HAP-1 (cell line): ENCODE results near the gene MNX1.

Experiments
- DNase-seq, 2 experiments: peaks; one replicate each; pipeline ENCODE4 v3.0.0-alpha.2; 2016 to 2020; ENCODE audit warnings: low spot score in 2 of 2
- H3K27me3 ChIP-seq: fragments of 250-450 bp; sonication (Bioruptor Pico); 2 replicates; pipeline ENCODE4 v1.5.1; 2020; ENCODE audit warnings: low read depth, mild to moderate bottlenecking, moderate library complexity
- H3K36me3 ChIP-seq: fragments of 250-450 bp; sonication (Bioruptor Pico); replicated peaks from 2 replicates; pipeline ENCODE4 v1.5.1; 2020; ENCODE audit warnings: mild to moderate bottlenecking
- H3K4me1 ChIP-seq: fragments of 250-450 bp; sonication (Bioruptor Pico); 2 replicates; pipeline ENCODE4 v1.5.1; 2020; ENCODE audit warnings: mild to moderate bottlenecking
- H3K4me3 ChIP-seq: fragments of 250-450 bp; sonication (Bioruptor Pico); 2 replicates; pipeline ENCODE4 v1.5.1; 2020; ENCODE audit warnings: mild to moderate bottlenecking, moderate library complexity
- H3K9me3 ChIP-seq: fragments of 250-450 bp; sonication (Bioruptor Pico); 2 replicates; pipeline ENCODE4 v1.5.1; 2020; ENCODE audit warnings: mild to moderate bottlenecking, moderate library complexity
- in situ Hi-C: fragments of 300-500 bp; cut with MboI; formaldehyde crosslinking; loops from 3 replicates; pipeline ENCODE4 v1.14.3; 2020; ENCODE audit warnings: low sequenced_read_pairs, inconsistent platforms, mixed read lengths

MNX1 gene

GRCh38 chr7:157010588-157011332 lies at the start of gene MNX1:
Gene MNX1 (minus strand): TSS chr7:157010663. CDS start chr7:157010350, 313 bp downstream.
- Histone ChIP-seq H3K27me3 (no peaks in the 10 kb centered on the region), H3K36me3 (no peaks in the 10 kb centered on the region), H3K4me3 (peak within 1 kb of the TSS; percentile 82), H3K9me3 (no peaks in the 10 kb centered on the region), H3K4me1 (peaks cover 18% of the 10 kb centered on the region)
- peak; percentile 88 to 95 for DNase-seq
- in situ Hi-C loops, result no loop called here

GRCh38 chr7:157059534-157059933 lies 49.1 kb upstream of the MNX1 start:
- Histone ChIP-seq H3K36me3 (no peaks in the 10 kb centered on the region), H3K4me3 (no peak overlapping the region), H3K4me1 (no peaks in the 10 kb centered on the region), H3K27me3 (no peaks in the 10 kb centered on the region), H3K9me3 (no peaks in the 10 kb centered on the region)
- in situ Hi-C loops, result no loop called here
- DNase-seq, result no peak

- Histone ChIP-seq H3K4me1 (no peaks in the 10 kb centered on the region), H3K36me3 (no peaks in the 10 kb centered on the region), H3K9me3 (no peaks in the 10 kb centered on the region), H3K27me3 (no peaks in the 10 kb centered on the region), H3K4me3 (no peak overlapping the region)
- no peak for DNase-seq
- in situ Hi-C loops, result no loop called here
Measured at GRCh38 chr7:157058701-157059100, 48.2 kb upstream of the MNX1 start.

- Histone ChIP-seq H3K27me3 (no peaks in the 10 kb centered on the region), H3K4me1 (no peaks in the 10 kb centered on the region), H3K36me3 (no peaks in the 10 kb centered on the region), H3K9me3 (no peaks in the 10 kb centered on the region), H3K4me3 (no peak overlapping the region)
- no peak for DNase-seq
- in situ Hi-C loops, result no loop called here
Measured at GRCh38 chr7:157058068-157058467, 47.6 kb upstream of the MNX1 start.

DNA sequence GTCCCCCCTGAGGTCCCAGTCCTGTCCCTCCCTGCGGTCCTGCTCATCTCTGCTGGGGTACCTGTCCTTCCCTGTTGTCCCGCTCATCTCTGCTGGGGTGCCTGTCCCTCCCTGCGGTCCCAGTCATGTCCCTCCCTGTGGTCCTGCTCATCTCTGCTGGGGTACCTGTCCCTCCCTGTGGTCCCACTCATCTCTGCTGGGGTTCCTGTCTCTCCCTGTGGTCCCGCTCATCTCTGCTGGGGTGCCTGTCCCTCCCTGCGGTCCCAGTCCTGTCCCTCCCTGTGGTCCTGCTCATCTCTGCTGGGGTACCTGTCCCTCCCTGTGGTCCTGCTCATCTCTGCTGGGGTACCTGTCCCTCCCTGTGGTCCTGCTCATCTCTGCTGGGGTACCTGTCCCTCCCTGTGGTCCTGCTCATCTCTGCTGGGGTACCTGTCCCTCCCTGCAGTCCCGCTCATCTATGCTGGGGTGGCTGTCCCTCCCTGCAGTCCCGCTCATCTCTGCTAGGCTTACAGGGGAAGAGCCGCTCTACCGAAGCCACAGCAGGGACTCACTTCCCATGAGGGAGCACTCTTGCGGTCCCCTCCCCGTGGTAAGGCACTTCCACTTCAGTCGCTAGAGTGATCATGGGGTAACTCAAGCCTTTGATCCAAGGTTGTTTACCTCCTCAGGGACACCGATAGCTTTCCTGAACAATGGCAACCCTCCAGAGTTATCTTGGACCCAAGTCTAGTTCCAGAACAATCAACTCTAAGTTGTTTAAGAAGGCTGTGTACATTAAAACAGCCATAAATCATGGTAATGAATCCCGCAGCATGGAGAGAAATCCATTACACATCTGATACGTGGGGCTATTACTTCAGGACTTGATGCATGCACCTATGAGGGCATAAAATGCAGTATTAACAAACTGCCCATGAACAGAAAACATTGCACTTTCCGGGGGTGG lies 46.8 kb upstream of the MNX1 start:
- in situ Hi-C loops, result no loop called here
- H3K9me3 ChIP-seq, result no peaks in the 10 kb centered on the region

GRCh38 chr7:157056246-157056645 lies 45.8 kb upstream of the MNX1 start:
- no peak overlapping the region for H3K4me3 ChIP-seq

More for the DNA sequence above, 46.8 kb upstream of the MNX1 start:
- no peaks in the 10 kb centered on the region for H3K36me3 ChIP-seq
- no peaks in the 10 kb centered on the region; the same call in 1 of the 2 replicates for H3K27me3 ChIP-seq
- H3K4me3 ChIP-seq, result no peak overlapping the region
- no peak for DNase-seq
- no peaks in the 10 kb centered on the region for H3K4me1 ChIP-seq

GRCh38 chr7:157054927-157055326 lies 44.5 kb upstream of the MNX1 start:
- Histone ChIP-seq H3K27me3 (no peaks in the 10 kb centered on the region; the same call in 1 of the 2 replicates), H3K36me3 (no peaks in the 10 kb centered on the region), H3K4me1 (no peaks in the 10 kb centered on the region), H3K4me3 (no peak overlapping the region), H3K9me3 (no peaks in the 10 kb centered on the region)
- in situ Hi-C loops, result no loop called here
- no peak for DNase-seq

More at GRCh38 chr7:157056246-157056645, 45.8 kb upstream of the MNX1 start:
- peak in 1 of 2 experiments; percentile 15 for DNase-seq
- in situ Hi-C loops, result no loop called here
- H3K9me3 ChIP-seq, result no peaks in the 10 kb centered on the region
- H3K4me1 ChIP-seq, result no peaks in the 10 kb centered on the region
- H3K36me3 ChIP-seq, result no peaks in the 10 kb centered on the region
- H3K27me3 ChIP-seq, result no peaks in the 10 kb centered on the region; the same call in 1 of the 2 replicates

DNA sequence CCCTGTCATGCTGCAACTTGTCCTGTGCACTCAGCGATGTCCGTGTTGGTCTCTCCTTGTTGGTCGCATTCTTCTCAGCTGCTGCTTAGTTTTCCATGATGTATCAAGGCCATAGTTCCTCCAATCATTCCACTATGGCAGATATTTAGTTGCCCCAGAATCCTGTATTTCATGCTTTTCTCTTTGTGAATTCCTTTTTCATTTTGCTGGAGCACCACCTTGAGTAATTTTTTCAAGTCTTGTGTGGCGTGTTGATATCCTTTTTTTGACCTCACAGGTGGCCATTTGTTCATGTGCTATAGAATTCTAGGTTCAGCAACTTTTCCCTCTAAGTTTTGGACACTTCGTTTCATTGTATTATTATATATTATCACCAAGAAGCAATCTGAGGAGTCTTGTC lies 42.7 kb upstream of the MNX1 start:
- in situ Hi-C loops, result no loop called here

DNA sequence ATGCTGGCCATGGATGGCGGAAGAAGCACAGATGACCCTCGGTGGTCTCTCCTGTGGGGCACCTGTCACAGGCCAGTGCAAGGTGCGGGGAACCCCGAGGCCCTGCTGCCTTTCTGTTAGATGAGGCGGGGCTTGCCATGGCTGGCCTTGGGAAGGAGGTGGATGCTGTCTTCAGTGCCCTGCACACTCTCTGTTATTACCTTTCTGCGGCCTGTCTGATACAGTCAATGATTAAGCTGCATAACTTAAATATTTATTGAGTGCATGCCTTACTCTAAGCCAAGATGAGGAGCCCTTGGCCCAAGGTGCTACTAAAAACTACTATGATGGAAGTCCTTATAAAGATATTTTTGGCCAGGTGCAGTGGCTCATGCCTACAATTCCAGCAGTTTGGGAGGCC lies 36.7 kb upstream of the MNX1 start:
- H3K36me3 ChIP-seq, result no peaks in the 10 kb centered on the region
- no peaks in the 10 kb centered on the region for H3K27me3 ChIP-seq
- in situ Hi-C loops, result no loop called here
- DNase-seq, result no peak
- H3K4me1 ChIP-seq, result no peaks in the 10 kb centered on the region
- no peaks in the 10 kb centered on the region for H3K9me3 ChIP-seq
- no peak overlapping the region for H3K4me3 ChIP-seq

More for the DNA sequence above, 42.7 kb upstream of the MNX1 start:
- no peak for DNase-seq
- no peaks in the 10 kb centered on the region for H3K36me3 ChIP-seq
- H3K4me1 ChIP-seq, result no peaks in the 10 kb centered on the region
- no peaks in the 10 kb centered on the region; the same call in 1 of the 2 replicates for H3K27me3 ChIP-seq
- no peak overlapping the region for H3K4me3 ChIP-seq
- H3K9me3 ChIP-seq, result no peaks in the 10 kb centered on the region

- in situ Hi-C loops, result no loop called here
- no peaks in the 10 kb centered on the region for H3K27me3 ChIP-seq
- H3K4me3 ChIP-seq, result no peak overlapping the region
- H3K36me3 ChIP-seq, result no peaks in the 10 kb centered on the region
- no peaks in the 10 kb centered on the region for H3K4me1 ChIP-seq
- H3K9me3 ChIP-seq, result no peaks in the 10 kb centered on the region
- no peak for DNase-seq
Measured at GRCh38 chr7:157046681-157047080, 36.2 kb upstream of the MNX1 start.

DNA sequence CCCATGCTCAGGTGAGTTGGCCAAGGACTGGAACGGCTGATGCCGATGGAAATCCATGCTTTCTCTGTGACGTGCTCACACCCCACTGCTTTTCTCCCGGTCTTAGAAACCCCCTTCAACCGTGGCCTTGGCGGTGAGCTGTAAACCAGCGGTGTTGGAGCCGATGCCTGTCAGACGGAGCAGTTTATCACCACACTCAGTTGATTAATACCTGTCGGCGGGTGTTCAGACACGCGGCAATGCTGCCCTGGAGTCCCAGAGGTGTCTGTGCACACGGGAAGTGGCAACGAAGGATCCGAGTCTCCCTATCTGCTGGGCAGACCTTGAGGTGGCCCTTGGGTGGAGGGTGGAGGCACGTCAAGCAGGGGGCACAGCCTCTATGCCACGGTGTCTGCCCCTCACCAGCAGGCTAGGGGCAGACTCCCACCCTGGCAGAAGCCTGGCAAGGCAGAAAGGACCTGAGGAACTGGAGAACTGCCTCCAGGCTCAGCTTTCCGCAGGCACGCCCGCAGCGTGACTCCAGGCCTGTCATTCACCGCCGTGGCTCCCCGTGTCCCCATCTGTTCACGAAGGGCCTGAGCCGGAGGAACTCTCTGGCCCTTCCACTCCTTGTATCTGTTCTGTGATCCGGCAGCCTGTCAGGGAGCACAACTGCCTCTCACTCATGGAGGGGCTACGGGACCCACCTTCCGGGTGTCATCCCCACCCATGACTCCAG lies 34.6 kb upstream of the MNX1 start:
- no peaks in the 10 kb centered on the region for H3K27me3 ChIP-seq
- in situ Hi-C loops, result no loop called here
- no peaks in the 10 kb centered on the region for H3K4me1 ChIP-seq
- H3K9me3 ChIP-seq, result no peaks in the 10 kb centered on the region
- no peaks in the 10 kb centered on the region for H3K36me3 ChIP-seq
- no peak for DNase-seq
- no peak overlapping the region for H3K4me3 ChIP-seq

- in situ Hi-C loops, result no loop called here
- Histone ChIP-seq H3K4me1 (no peaks in the 10 kb centered on the region), H3K9me3 (no peaks in the 10 kb centered on the region), H3K36me3 (no peaks in the 10 kb centered on the region), H3K27me3 (no peaks in the 10 kb centered on the region), H3K4me3 (no peak overlapping the region)
- no peak for DNase-seq
Measured at GRCh38 chr7:157044147-157044687, 33.8 kb upstream of the MNX1 start.

DNA sequence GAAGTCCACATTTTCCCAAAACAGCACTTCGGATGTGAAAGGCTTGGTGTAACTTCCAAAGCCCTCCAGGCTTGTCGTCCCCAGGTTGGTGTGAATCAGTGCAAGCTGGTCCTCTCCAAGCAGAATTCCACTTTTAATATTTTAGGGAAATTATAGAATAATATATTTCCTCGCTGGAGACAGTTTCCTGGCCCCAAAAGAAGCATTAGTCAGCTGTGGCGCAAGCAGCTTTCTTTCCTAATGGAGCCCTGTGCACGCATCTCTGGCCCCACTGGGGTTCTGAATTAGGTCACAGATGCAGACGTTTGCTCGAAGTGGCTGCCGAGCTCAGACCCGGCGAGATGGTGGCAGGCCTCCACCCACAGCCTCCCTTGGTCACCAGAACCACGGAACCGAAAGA lies 33.3 kb upstream of the MNX1 start:
- Histone ChIP-seq H3K27me3 (no peaks in the 10 kb centered on the region), H3K9me3 (no peaks in the 10 kb centered on the region), H3K36me3 (no peaks in the 10 kb centered on the region), H3K4me1 (no peaks in the 10 kb centered on the region), H3K4me3 (no peak overlapping the region)
- no peak for DNase-seq
- in situ Hi-C loops, result no loop called here
